Measurements from ENCODE around the gene TBCEL.
"Not testable (repeated sequence)": the region's sequence is repeated elsewhere in the genome, so short reads cannot be mapped to it uniquely, and the experiment has no call there.

TBCEL gene

GRCh38 chr11:121029153-121029552 lies 5.3 kb downstream of the TBCEL start:
- no peak for TF ChIP-seq SUZ12 (IDR thresholded peaks at IDR 0.05; ENCODE audit: extremely low read depth, insufficient read depth, insufficient read length)
- TF ChIP-seq ZNF274 (IDR thresholded peaks at IDR 0.05; ENCODE audit: low read depth, low read length) = no peak
- Histone ChIP-seq H3K36me3 (ENCODE audit: insufficient read depth, insufficient read length, low read length) (no peaks in the 10 kb centered on the region), H3K27me3 (ENCODE audit: insufficient read depth, insufficient read length) (no peaks in the 10 kb centered on the region), H3K4me1 (ENCODE audit: insufficient read depth, insufficient read length) (peaks cover 3% of the 10 kb centered on the region), H3K9me3 (ENCODE audit: insufficient read depth, low read length) (no peaks in the 10 kb centered on the region), H3K4me3 (ENCODE audit: insufficient read length, low read depth) (no peak overlapping the region), H3K9ac (ENCODE audit: insufficient read length, low read depth) (no peak overlapping the region)
- no peak for DNase-seq (ENCODE audit: low read depth, low spot score)

- Histone ChIP-seq H3K9ac (ENCODE audit: insufficient read length, low read depth) (no peak overlapping the region), H3K4me3 (ENCODE audit: insufficient read length, low read depth) (no peak overlapping the region), H3K27me3 (ENCODE audit: insufficient read depth, insufficient read length) (no peaks in the 10 kb centered on the region), H3K9me3 (ENCODE audit: insufficient read depth, low read length) (no peaks in the 10 kb centered on the region), H3K4me1 (ENCODE audit: insufficient read depth, insufficient read length) (peaks cover 2% of the 10 kb centered on the region), H3K36me3 (ENCODE audit: insufficient read depth, insufficient read length, low read length) (no peaks in the 10 kb centered on the region)
- TF ChIP-seq SUZ12 (IDR thresholded peaks at IDR 0.05; ENCODE audit: extremely low read depth, insufficient read depth, insufficient read length) (no peak), YY1 (IDR thresholded peaks at IDR 0.05; ENCODE audit: insufficient read depth, insufficient read length) (no peak), ZNF274 (IDR thresholded peaks at IDR 0.05; ENCODE audit: low read depth, low read length) (no peak)
- no peak for DNase-seq (ENCODE audit: low read depth, low spot score)
These were observed 6.0 kb downstream of the TBCEL start for GRCh38 chr11:121029813-121030445.

GRCh38 chr11:121031167-121031566 lies 7.3 kb downstream of the TBCEL start:
- no peak for DNase-seq (ENCODE audit: low read depth, low spot score)
- Histone ChIP-seq H3K9me3 (ENCODE audit: insufficient read depth, low read length) (no peaks in the 10 kb centered on the region), H3K9ac (ENCODE audit: insufficient read length, low read depth) (no peak overlapping the region), H3K4me3 (ENCODE audit: insufficient read length, low read depth) (no peak overlapping the region), H3K4me1 (ENCODE audit: insufficient read depth, insufficient read length) (no peaks in the 10 kb centered on the region), H3K27me3 (ENCODE audit: insufficient read depth, insufficient read length) (no peaks in the 10 kb centered on the region), H3K36me3 (ENCODE audit: insufficient read depth, insufficient read length, low read length) (no peaks in the 10 kb centered on the region)
- TF ChIP-seq SUZ12 (IDR thresholded peaks at IDR 0.05; ENCODE audit: extremely low read depth, insufficient read depth, insufficient read length) (no peak), ZNF274 (IDR thresholded peaks at IDR 0.05; ENCODE audit: low read depth, low read length) (no peak), YY1 (IDR thresholded peaks at IDR 0.05; ENCODE audit: insufficient read depth, insufficient read length) (no peak)

DNA sequence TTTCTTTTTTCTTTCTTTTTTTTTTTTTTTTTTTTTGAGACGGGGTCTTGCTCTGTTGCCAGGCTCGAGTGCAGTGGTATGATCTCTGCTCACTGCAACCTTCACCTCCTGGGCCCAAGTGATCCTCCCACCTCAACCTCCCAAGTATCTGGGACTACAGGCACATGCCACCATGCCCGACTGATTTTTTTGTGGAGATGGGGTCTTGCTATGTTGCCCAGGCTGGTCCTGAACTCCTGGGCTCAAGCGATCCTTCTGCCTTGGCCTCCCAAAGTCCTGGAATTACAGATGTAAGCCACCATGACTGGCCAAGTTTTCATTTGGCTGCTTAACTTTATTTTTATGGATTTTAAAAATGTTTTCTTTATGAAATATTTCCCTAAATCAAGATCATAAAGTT lies 7.7 kb downstream of the TBCEL start:
- not testable (repeated sequence) for H3K27me3 ChIP-seq (ENCODE audit: insufficient read depth, insufficient read length); H3K9me3 ChIP-seq (ENCODE audit: insufficient read depth, low read length); H3K9ac ChIP-seq (ENCODE audit: insufficient read length, low read depth); H3K4me3 ChIP-seq (ENCODE audit: insufficient read length, low read depth); H3K36me3 ChIP-seq (ENCODE audit: insufficient read depth, insufficient read length, low read length); H3K4me1 ChIP-seq (ENCODE audit: insufficient read depth, insufficient read length); DNase-seq (ENCODE audit: low read depth, low spot score)

DNA sequence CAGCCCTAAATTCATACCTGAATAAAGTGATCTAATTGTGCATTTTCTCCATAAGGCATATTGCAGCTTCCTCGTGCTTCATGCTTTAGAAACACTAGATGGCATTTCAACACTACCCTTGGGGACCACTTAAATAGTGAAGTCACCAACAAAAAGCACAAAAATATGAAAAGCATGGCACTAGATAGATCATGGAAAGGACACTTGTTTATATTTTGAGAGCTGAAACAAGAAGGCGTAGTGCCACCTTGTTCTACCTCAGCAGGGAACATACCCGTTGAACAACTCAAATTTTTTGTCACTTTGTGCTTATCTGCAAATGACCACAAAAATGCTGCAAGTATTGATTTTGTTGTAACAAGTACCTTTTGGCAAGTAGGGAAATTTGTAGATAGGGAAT lies 8.6 kb downstream of the TBCEL start:
- TF ChIP-seq SUZ12 (IDR thresholded peaks at IDR 0.05; ENCODE audit: extremely low read depth, insufficient read depth, insufficient read length) = no peak
- no peak for TF ChIP-seq ZNF274 (IDR thresholded peaks at IDR 0.05; ENCODE audit: low read depth, low read length)
- TF ChIP-seq YY1 (IDR thresholded peaks at IDR 0.05; ENCODE audit: insufficient read depth, insufficient read length) = no peak
- no peak overlapping the region for H3K9ac ChIP-seq (ENCODE audit: insufficient read length, low read depth)
- no peak overlapping the region for H3K4me3 ChIP-seq (ENCODE audit: insufficient read length, low read depth)
- no peaks in the 10 kb centered on the region for H3K4me1 ChIP-seq (ENCODE audit: insufficient read depth, insufficient read length)
- H3K27me3 ChIP-seq (ENCODE audit: insufficient read depth, insufficient read length) = no peaks in the 10 kb centered on the region
- H3K9me3 ChIP-seq (ENCODE audit: insufficient read depth, low read length) = no peaks in the 10 kb centered on the region
- no peak for DNase-seq (ENCODE audit: low read depth, low spot score)
- no peaks in the 10 kb centered on the region for H3K36me3 ChIP-seq (ENCODE audit: insufficient read depth, insufficient read length, low read length)

GRCh38 chr11:121033635-121034034 lies 9.7 kb downstream of the TBCEL start:
- TF ChIP-seq SUZ12 (IDR thresholded peaks at IDR 0.05; ENCODE audit: extremely low read depth, insufficient read depth, insufficient read length) = no peak
- no peak for TF ChIP-seq ZNF274 (IDR thresholded peaks at IDR 0.05; ENCODE audit: low read depth, low read length)
- TF ChIP-seq YY1 (IDR thresholded peaks at IDR 0.05; ENCODE audit: insufficient read depth, insufficient read length) = no peak
- DNase-seq (ENCODE audit: low read depth, low spot score) = no peak
- Histone ChIP-seq H3K4me3 (ENCODE audit: insufficient read length, low read depth) (no peak overlapping the region), H3K36me3 (ENCODE audit: insufficient read depth, insufficient read length, low read length) (no peaks in the 10 kb centered on the region), H3K9ac (ENCODE audit: insufficient read length, low read depth) (no peak overlapping the region), H3K4me1 (ENCODE audit: insufficient read depth, insufficient read length) (no peaks in the 10 kb centered on the region), H3K27me3 (ENCODE audit: insufficient read depth, insufficient read length) (no peaks in the 10 kb centered on the region), H3K9me3 (ENCODE audit: insufficient read depth, low read length) (no peaks in the 10 kb centered on the region)

DNA sequence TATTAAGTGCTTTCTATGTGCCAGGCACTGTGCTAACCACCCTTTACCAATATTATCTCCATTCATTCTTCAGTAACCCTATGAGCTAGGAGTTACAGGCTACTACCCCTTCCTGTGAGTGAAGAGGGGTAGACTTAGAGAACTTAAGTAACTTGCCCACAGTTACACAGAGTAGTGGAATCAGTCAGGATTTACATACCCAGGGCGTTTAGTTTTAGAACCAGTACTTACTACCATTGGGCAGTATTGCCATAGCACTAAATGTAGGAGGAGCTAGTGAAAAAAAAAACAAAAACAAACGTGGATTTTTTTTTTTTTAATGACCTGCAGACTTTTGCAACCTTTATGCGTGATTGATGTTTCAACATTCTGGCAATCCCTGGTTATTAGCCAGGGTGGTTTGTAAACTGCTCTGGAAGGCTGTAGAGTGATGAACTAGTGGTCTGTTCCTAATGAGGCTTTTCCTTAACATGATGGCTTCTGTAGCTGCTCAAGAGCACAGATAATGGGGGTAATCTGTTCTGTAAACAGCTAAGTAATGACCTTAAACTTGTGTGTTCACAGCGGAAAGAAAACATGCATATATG lies 11.4 kb downstream of the TBCEL start:
- TF ChIP-seq ZNF274 (IDR thresholded peaks at IDR 0.05; ENCODE audit: low read depth, low read length) (no peak), SUZ12 (IDR thresholded peaks at IDR 0.05; ENCODE audit: extremely low read depth, insufficient read depth, insufficient read length) (no peak), YY1 (IDR thresholded peaks at IDR 0.05; ENCODE audit: insufficient read depth, insufficient read length) (no peak)
- DNase-seq (ENCODE audit: low read depth, low spot score) = no peak
- Histone ChIP-seq H3K4me1 (ENCODE audit: insufficient read depth, insufficient read length) (no peaks in the 10 kb centered on the region), H3K9ac (ENCODE audit: insufficient read length, low read depth) (no peak overlapping the region), H3K4me3 (ENCODE audit: insufficient read length, low read depth) (no peak overlapping the region), H3K27me3 (ENCODE audit: insufficient read depth, insufficient read length) (no peaks in the 10 kb centered on the region), H3K36me3 (ENCODE audit: insufficient read depth, insufficient read length, low read length) (no peaks in the 10 kb centered on the region), H3K9me3 (ENCODE audit: insufficient read depth, low read length) (no peaks in the 10 kb centered on the region)
